Activated CD4-positive, alpha-beta T cell treated with anti-CD3 and anti-CD28 coated beads, Interleukin-2, amount 10 ng/mL, durations not matched to agents 7 days and 5 days (primary cell): ENCODE data around the gene ATF5. TPM values are rescaled to one million over a fixed set of nuclear protein-coding genes. Genes with fewer than 3 reads are reported as not detected.
"Not testable (repeated sequence)": the region's sequence is repeated elsewhere in the genome, so short reads cannot be mapped to it uniquely, and the experiment has no call there.

Experiments used
- CTCF ChIA-PET: fragments of 350-600 bp; sonication (Branson Sonifier 250); formaldehyde crosslinking; loops from one replicate; lab custom pipeline; 2021; ENCODE audit warnings: antibody characterized with exemption; lab: Charles Lee
- POLR2A ChIA-PET: fragments of 350-600 bp; sonication (Branson Sonifier 250); formaldehyde crosslinking; loops from one replicate; lab custom pipeline; 2021; ENCODE audit warnings: antibody characterized with exemption; lab: Charles Lee
- DNase-seq: peaks from one replicate; pipeline ENCODE4 v3.0.0-alpha.2; 2020
- H3K27ac Mint-ChIP-seq: one replicate; pipeline ENCODE4 v1.8.0; 2021; ENCODE audit warnings: mild to moderate bottlenecking, moderate library complexity, mixed read lengths
- H3K27me3 Mint-ChIP-seq: one replicate; pipeline ENCODE4 v1.8.0; 2021; ENCODE audit warnings: mixed read lengths
- H3K36me3 Mint-ChIP-seq: one replicate; pipeline ENCODE4 v1.8.0; 2021; ENCODE audit warnings: low read depth, mixed read lengths
- H3K4me1 Mint-ChIP-seq: one replicate; pipeline ENCODE4 v1.8.0; 2021; ENCODE audit warnings: mixed read lengths
- H3K4me3 Mint-ChIP-seq: one replicate; pipeline ENCODE4 v1.8.0; 2021; ENCODE audit warnings: mild to moderate bottlenecking, moderate library complexity, mixed read lengths
- H3K9me3 Mint-ChIP-seq: one replicate; pipeline ENCODE4 v1.8.0; 2021; ENCODE audit warnings: mixed read lengths
- total RNA-seq, 2 experiments: library from RNA; stranded (reverse); gene quantifications; one replicate each; pipeline ENCODE4 v1.2.3, GENCODE V29; 2021

The ATF5 gene
- total RNA-seq, 2 experiments from 2014 or later: 10.5 to 12.1 TPM

DNA sequence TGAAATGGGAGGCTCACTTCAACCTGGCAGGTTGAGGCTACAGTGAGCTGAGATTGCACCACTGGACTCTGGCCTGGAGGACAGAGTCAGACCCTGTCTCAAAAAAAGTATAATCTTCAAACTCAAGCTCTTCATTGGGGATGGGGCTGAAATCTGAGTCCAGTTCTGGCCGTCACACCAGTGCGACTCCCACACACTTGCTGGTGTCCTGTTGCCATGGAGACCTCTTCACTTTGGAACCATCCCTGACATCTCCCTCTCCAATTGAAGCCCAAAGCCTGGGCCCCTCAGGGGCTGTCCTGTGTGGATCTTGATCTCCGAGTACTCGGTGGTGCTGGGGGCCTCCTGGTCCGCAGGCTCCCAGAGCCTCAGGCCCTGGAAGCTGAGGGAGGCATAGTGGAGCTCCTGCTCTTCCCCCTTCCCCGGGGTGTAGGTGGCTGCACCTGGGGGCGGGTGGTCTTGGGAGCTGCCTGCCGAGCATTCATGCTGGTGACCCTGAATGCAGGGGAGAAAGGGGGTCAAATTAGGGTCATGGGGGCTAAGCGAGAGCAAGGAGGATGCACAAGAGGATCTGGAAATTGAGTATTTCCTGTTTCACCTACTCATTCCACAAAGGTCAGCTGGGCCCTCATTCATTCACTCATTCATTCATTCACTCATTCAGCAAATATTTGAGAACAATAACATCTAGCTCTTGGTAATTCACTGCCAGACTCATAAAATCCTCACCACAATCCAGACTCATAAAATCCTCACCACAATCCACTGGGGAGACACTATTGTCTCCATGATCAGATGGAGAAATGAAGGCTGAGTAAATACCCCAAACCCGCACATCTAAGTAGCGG is 21.0 kb downstream of the ATF5 start:
- Mint-ChIP-seq H3K9me3 (no peaks in the 10 kb centered on the region), H3K27me3 (peaks cover 18% of the 10 kb centered on the region), H3K4me1 (peaks cover 4% of the 10 kb centered on the region), H3K4me3 (no peak overlapping the region), H3K36me3 (no peaks in the 10 kb centered on the region), H3K27ac (no peak overlapping the region)
- DNase-seq: no peak
- CTCF ChIA-PET: interaction anchor here (1.2 kb wide), 1 partner anchor 26 kb away, joined by 3 read pairs; no protein-coding TSS in a partner anchor
- POLR2A ChIA-PET: no interaction called here

DNA sequence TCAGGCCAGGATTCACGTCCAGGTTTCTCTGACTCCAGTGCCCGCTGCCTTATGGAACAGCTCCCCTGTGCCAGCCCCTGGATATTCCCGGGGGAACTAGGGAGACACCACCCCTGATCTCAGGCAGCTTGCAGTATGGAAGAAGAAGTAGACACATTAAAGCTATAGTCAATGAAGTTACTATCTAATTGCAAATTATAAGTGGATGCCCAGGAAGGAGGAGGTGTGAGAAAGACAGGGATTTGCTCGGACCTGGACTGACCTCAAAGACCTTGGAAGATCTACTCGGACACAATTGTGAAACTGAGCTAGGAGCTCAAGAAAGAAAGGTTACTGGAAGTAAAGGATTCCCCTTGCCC is 21.6 kb downstream of the ATF5 start:
- POLR2A ChIA-PET: no interaction called here
- H3K27ac Mint-ChIP-seq: no peak overlapping the region

DNA sequence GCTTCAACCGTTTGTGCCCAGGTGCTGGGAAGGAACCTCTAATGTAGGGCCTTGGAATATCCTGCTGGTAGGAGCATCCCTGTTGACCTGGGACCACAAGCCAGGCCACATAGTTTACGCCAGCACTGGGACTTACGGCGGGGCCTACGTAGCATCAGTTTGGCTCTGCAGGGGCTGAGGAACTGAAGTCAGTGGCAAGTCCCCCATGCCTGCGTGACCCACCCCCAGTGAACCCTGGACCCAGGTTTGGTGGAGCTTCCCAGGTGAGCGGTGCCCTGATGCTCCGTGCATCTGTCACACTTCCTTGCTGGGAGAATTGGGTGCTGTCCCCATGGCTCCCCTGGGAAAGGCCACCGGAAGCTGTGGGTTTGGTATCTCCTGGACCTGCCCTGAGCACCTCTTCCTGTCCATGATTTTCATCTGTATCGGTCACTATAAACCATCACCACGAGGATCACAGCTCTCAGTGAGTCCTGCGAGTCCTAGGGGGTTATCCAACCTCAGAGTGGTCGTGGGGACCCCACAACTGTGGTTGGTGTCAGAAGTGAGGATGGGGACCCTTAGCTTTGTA is 22.0 kb downstream of the ATF5 start:
- ChIA-PET CTCF (no interaction called here), POLR2A (no interaction called here)
- Mint-ChIP-seq H3K27me3 (peaks cover 20% of the 10 kb centered on the region), H3K36me3 (no peaks in the 10 kb centered on the region), H3K9me3 (no peaks in the 10 kb centered on the region), H3K27ac (no peak overlapping the region), H3K4me3 (no peak overlapping the region), H3K4me1 (peaks cover 4% of the 10 kb centered on the region)
- no peak for DNase-seq

More for the DNA sequence above, 21.6 kb downstream of the ATF5 start:
- Mint-ChIP-seq H3K9me3 (no peaks in the 10 kb centered on the region), H3K4me3 (no peak overlapping the region), H3K36me3 (no peaks in the 10 kb centered on the region), H3K4me1 (peaks cover 4% of the 10 kb centered on the region), H3K27me3 (peaks cover 20% of the 10 kb centered on the region)
- CTCF ChIA-PET: interaction anchor here (1.2 kb wide), 1 partner anchor 25 kb away, joined by 3 read pairs; no protein-coding TSS in a partner anchor
- no peak for DNase-seq

- Mint-ChIP-seq H3K4me1 (peaks cover 4% of the 10 kb centered on the region), H3K9me3 (no peaks in the 10 kb centered on the region), H3K4me3 (no peak overlapping the region), H3K27ac (no peak overlapping the region), H3K36me3 (no peaks in the 10 kb centered on the region), H3K27me3 (peaks cover 20% of the 10 kb centered on the region)
- CTCF ChIA-PET: interaction anchor here (1.0 kb wide), 1 partner anchor 14 kb away, joined by 3 read pairs; no protein-coding TSS in a partner anchor
- POLR2A ChIA-PET: no interaction called here
- DNase-seq: no peak
Measured at GRCh38 chr19:49951806-49952478, 22.9 kb downstream of the ATF5 start.

GRCh38 chr19:49952479-49952836 is 23.5 kb downstream of the ATF5 start:
- H3K4me3 Mint-ChIP-seq: no peak overlapping the region
- ChIA-PET POLR2A (no interaction called here), CTCF (interaction anchor here (1.0 kb wide), 1 partner anchor 14 kb away, joined by 3 read pairs; no protein-coding TSS in a partner anchor)
- peaks cover 20% of the 10 kb centered on the region for H3K27me3 Mint-ChIP-seq
- H3K27ac Mint-ChIP-seq: no peak overlapping the region
- H3K9me3 Mint-ChIP-seq: no peaks in the 10 kb centered on the region
- no peaks in the 10 kb centered on the region for H3K36me3 Mint-ChIP-seq
- no peak for DNase-seq
- H3K4me1 Mint-ChIP-seq: peaks cover 4% of the 10 kb centered on the region

DNA sequence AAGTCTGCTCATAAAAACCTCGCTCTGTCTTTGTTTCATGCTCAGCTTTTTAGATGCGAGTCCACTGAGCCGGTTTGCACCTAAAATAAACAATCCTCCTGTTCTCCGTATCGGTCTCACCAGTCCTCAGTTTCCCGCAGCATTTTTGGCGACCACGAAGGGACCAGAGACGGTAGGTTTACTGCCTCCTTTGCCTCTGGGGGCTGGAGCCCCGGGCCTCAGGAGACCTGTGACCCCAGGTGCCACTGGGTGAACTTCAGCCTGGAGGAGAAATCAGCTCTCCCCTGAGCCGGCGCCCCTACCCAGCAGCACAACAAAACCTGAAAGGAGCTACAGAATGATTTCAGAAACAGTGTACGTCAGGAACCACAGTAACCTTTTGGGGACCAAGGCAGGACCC is 23.9 kb downstream of the ATF5 start:
- POLR2A ChIA-PET: no interaction called here

GRCh38 chr19:49953416-49953815 is 24.4 kb downstream of the ATF5 start:
- Mint-ChIP-seq H3K36me3 (no peaks in the 10 kb centered on the region), H3K27ac (no peak overlapping the region), H3K4me3 (no peak overlapping the region), H3K9me3 (no peaks in the 10 kb centered on the region), H3K27me3 (peaks cover 20% of the 10 kb centered on the region), H3K4me1 (peaks cover 4% of the 10 kb centered on the region)
- POLR2A ChIA-PET: no interaction called here
- no peak for DNase-seq
- CTCF ChIA-PET: interaction anchor here (1.5 to 1.9 kb wide), 2 partner anchors 15 to 31 kb away, joined by 4 to 7 read pairs; no protein-coding TSS in a partner anchor

More for the DNA sequence above, 23.9 kb downstream of the ATF5 start:
- H3K9me3 Mint-ChIP-seq: no peaks in the 10 kb centered on the region
- peaks cover 20% of the 10 kb centered on the region for H3K27me3 Mint-ChIP-seq
- no peak for DNase-seq
- H3K27ac Mint-ChIP-seq: no peak overlapping the region
- H3K4me3 Mint-ChIP-seq: no peak overlapping the region
- H3K36me3 Mint-ChIP-seq: no peaks in the 10 kb centered on the region
- H3K4me1 Mint-ChIP-seq: peaks cover 4% of the 10 kb centered on the region
- CTCF ChIA-PET: interaction anchor here (1.0 to 1.9 kb wide), 2 partner anchors 15 kb away, joined by 3 to 7 read pairs; no protein-coding TSS in a partner anchor

- no peaks in the 10 kb centered on the region for H3K9me3 Mint-ChIP-seq
- H3K36me3 Mint-ChIP-seq: no peaks in the 10 kb centered on the region
- no peak for DNase-seq
- no peak overlapping the region for H3K27ac Mint-ChIP-seq
- POLR2A ChIA-PET: no interaction called here
- no peak overlapping the region for H3K4me3 Mint-ChIP-seq
- CTCF ChIA-PET: interaction anchor here (0.6 to 1.9 kb wide), 5 partner anchors 11 to 35 kb away, joined by 3 to 7 read pairs (median 3); partner anchors contain the start of genes ATF5 and NUP62
- peaks cover 20% of the 10 kb centered on the region for H3K27me3 Mint-ChIP-seq
- peaks cover 4% of the 10 kb centered on the region for H3K4me1 Mint-ChIP-seq
Measured at GRCh38 chr19:49954092-49954829, 25.3 kb downstream of the ATF5 start.

DNA sequence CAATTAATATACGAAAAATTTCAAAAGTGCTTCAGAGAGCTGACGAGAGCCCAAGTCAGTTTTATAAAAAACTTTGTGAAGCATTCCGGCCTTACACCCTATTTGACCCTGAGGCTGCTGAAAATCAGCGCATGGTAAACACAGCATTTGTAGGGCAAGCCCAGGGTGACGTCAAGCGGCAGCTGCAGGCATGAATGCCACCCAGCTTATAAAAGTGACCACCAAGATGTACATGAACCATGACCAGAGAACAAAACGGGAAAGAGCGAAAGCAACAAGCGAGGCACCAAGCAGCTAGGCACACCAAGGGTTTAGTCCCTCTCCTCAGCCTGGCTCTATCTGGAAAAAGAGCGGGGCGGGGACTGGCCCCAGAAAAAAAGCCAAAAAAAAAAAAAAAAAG is 25.9 kb downstream of the ATF5 start:
- Mint-ChIP-seq H3K4me3 (no peak overlapping the region), H3K27me3 (peaks cover 20% of the 10 kb centered on the region), H3K4me1 (peaks cover 4% of the 10 kb centered on the region), H3K9me3 (no peaks in the 10 kb centered on the region), H3K36me3 (no peaks in the 10 kb centered on the region), H3K27ac (no peak overlapping the region)
- no peak for DNase-seq
- ChIA-PET CTCF (interaction anchor here (1.0 to 1.9 kb wide), 3 partner anchors 12 to 26 kb away, joined by 3 to 7 read pairs (median 3); partner anchors contain the start of genes ATF5 and NUP62), POLR2A (no interaction called here)

- DNase-seq: no peak
- Mint-ChIP-seq H3K36me3 (no peaks in the 10 kb centered on the region), H3K4me1 (peaks cover 4% of the 10 kb centered on the region), H3K4me3 (no peak overlapping the region), H3K9me3 (no peaks in the 10 kb centered on the region), H3K27ac (no peak overlapping the region), H3K27me3 (peaks cover 20% of the 10 kb centered on the region)
- CTCF ChIA-PET: no interaction called here
- POLR2A ChIA-PET: no interaction called here
Measured at GRCh38 chr19:49956115-49956495, 27.1 kb downstream of the ATF5 start.

DNA sequence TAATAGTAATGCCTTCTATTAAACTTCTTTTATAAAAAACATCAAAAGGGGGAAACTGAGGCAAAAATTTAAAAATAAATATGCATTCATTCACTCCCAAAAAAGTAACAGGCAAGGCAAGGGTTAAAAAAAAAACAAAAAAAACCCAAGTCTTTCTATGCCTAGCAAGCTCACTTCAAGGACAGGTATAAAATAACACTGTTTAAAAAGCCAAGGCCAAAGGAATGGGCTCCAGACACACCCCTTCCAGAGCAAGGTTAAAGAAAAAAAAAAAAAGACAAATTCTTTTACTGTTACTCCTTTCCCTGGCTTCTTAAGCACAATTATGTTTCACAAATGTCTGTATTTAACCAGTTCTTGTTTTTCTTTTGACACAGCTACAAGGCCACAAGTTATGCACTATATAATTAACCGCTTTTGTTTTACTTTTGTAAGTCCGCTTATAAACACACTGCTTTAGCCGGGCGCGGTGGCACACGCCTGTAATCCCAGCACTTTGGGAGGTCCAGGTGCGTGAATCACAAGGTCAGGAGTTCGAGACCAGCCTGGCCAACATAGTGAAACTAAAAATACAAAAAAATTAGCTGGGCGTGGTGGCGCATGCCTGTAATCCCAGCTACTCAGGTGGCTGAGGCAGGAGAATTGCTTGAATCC is 28.4 kb downstream of the ATF5 start:
- Mint-ChIP-seq H3K36me3 (no peaks in the 10 kb centered on the region), H3K9me3 (no peaks in the 10 kb centered on the region), H3K27me3 (peaks cover 20% of the 10 kb centered on the region), H3K27ac (no peak overlapping the region), H3K4me1 (peaks cover 4% of the 10 kb centered on the region), H3K4me3 (no peak overlapping the region)
- POLR2A ChIA-PET: no interaction called here
- CTCF ChIA-PET: interaction anchor here (0.6 to 1.3 kb wide), 3 partner anchors 11 to 48 kb away, joined by 3 to 4 read pairs (median 3); no protein-coding TSS in a partner anchor
- DNase-seq: no peak

DNA sequence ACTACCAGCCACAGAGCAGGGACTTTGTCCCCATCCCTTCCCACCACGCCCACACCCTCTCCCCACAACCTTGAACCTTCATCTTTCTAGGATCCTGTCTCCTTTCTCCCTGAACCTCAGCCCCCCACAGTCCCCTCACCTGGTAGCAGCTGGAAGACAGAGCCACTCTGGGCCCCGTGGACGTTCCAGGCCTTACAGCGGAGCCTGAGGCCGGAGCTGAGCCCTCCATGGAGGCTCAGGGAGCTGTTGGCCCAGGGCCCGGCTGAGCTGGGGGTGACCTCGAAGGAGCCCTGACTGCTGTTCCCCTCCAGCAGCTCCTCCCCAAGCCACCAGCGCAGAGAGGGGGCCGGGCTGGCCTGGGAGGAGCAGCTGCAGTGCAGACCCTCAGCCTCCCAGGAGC is 29.1 kb downstream of the ATF5 start:
- CTCF ChIA-PET: interaction anchor here (1.3 kb wide), 1 partner anchor 15 kb away, joined by 3 read pairs; no protein-coding TSS in a partner anchor
- peaks cover 16% of the 10 kb centered on the region for H3K27me3 Mint-ChIP-seq
- H3K27ac Mint-ChIP-seq, DNase-seq, H3K9me3 Mint-ChIP-seq, H3K4me1 Mint-ChIP-seq, POLR2A ChIA-PET, H3K4me3 Mint-ChIP-seq, H3K36me3 Mint-ChIP-seq: not testable (repeated sequence)
